GM12878 (cell line): ENCODE results near the gene SUPT7L. TPM values are rescaled to one million over a fixed set of nuclear protein-coding genes. Genes with fewer than 3 reads are reported as not detected.

ENCODE experiments used
- ATAC-seq: fragments of 200-7000 bp; cut with Tn5 transposase; 3 replicates; pipeline ENCODE4 v1.9.1; 2020; ENCODE audit warnings: mild to moderate bottlenecking, moderate library complexity
- BruUV-seq: library from RNA; stranded (reverse); fragments of 400-500 nt; replicated peaks from 2 replicates; lab custom pipeline; 2021; lab: Mats Ljungman, UMichigan
- CTCF ChIA-PET: fragments of 300-600 bp; sonication (Branson Sonifier 250); formaldehyde crosslinking; extraction: SDS; loops from one replicate; lab custom pipeline; 2021; ENCODE audit warnings: inconsistent platforms; lab: Yijun Ruan, JAX
- POLR2A ChIA-PET: fragments of 350-600 bp; formaldehyde crosslinking; extraction: SDS; loops from one replicate; lab custom pipeline; 2021; ENCODE audit warnings: inconsistent platforms; lab: Charles Lee
- RAD21 ChIA-PET: fragments of 300-600 bp; sonication (Branson Sonifier 250); formaldehyde crosslinking; loops from one replicate; lab custom pipeline; 2023; ENCODE audit warnings: antibody characterized with exemption; ENCODE audit not compliant: unreplicated experiment; lab: Charles Lee
- SMC1A ChIA-PET: fragments of 300-600 bp; sonication (Branson Sonifier 250); formaldehyde crosslinking; loops from one replicate; lab custom pipeline; 2023; ENCODE audit not compliant: unreplicated experiment, uncharacterized antibody; lab: Charles Lee
- DNase-seq: peaks from one replicate; pipeline ENCODE4 v3.0.0-alpha.2; 2011; ENCODE audit warnings: low read depth, low spot score
- FAIRE-seq: peaks from 3 replicates; lab custom pipeline; 2011; peaks lifted over from hg19 to GRCh38; lab: Jason Lieb, UNC
- H2AFZ ChIP-seq: 2 replicates; pipeline ENCODE4 v1.6.0; 2011; ENCODE audit warnings: low read depth, low read length, control low read depth; ENCODE audit not compliant: control insufficient read depth
- H3K27ac ChIP-seq: 2 replicates; pipeline ENCODE4 v1.5.1; 2011; ENCODE audit warnings: control low read depth; ENCODE audit not compliant: control insufficient read depth, insufficient read depth
- H3K27me3 ChIP-seq, 2 experiments: replicated peaks in 1 of 2; 2 replicates each; pipeline versions ENCODE4 v1.6.0 to v1.6.1; 2011; ENCODE audit warnings: low read length in 1 of 2; ENCODE audit not compliant: control insufficient read depth in 2 of 2, insufficient read depth in 2 of 2
- H3K36me3 ChIP-seq, 2 experiments: 2 replicates each; pipeline ENCODE4 v1.5.1; 2011; ENCODE audit warnings: low read length in 1 of 2; ENCODE audit not compliant: control insufficient read depth in 2 of 2, insufficient read depth in 2 of 2
- H3K4me1 ChIP-seq: 2 replicates; pipeline ENCODE4 v1.6.1; 2011; ENCODE audit warnings: mild to moderate bottlenecking, low read length, moderate library complexity, mixed read lengths; ENCODE audit not compliant: control insufficient read depth, insufficient read depth
- H3K4me2 ChIP-seq: 2 replicates; pipeline ENCODE4 v1.6.0; 2011; ENCODE audit warnings: control low read depth; ENCODE audit not compliant: control insufficient read depth, insufficient read depth
- H3K4me3 ChIP-seq: fragments of 200-600 bp; sonication (generic); 2 replicates; pipeline ENCODE4 v1.5.1; 2016
- H3K79me2 ChIP-seq: 2 replicates; pipeline ENCODE4 v1.6.0; 2011; ENCODE audit warnings: low read length; ENCODE audit not compliant: control insufficient read depth, insufficient read depth
- H3K9ac ChIP-seq: 2 replicates; pipeline ENCODE4 v1.8.0; 2011; ENCODE audit warnings: low read length, control low read depth, mixed read lengths; ENCODE audit not compliant: control insufficient read depth, insufficient read depth
- H3K9me3 ChIP-seq: replicated peaks from 3 replicates; pipeline ENCODE4 v1.5.1; 2011; ENCODE audit warnings: mild to moderate bottlenecking, low read length; ENCODE audit not compliant: control insufficient read depth, insufficient read depth
- H4K20me1 ChIP-seq: 2 replicates; pipeline ENCODE4 v1.6.0; 2011; ENCODE audit not compliant: control insufficient read depth, insufficient read depth
- ATF7 ChIP-seq: fragments of 450-650 bp; IDR thresholded peaks from 2 replicates; pipeline ENCODE4 v1.6.1; 2016; ENCODE audit warnings: low read depth, mild to moderate bottlenecking
- CBX5 ChIP-seq: sonication (generic); IDR thresholded peaks from 2 replicates; pipeline ENCODE4 v1.6.1; 2016; ENCODE audit warnings: low read depth, moderate library complexity, mild to moderate bottlenecking, inconsistent platforms
- EGR1 ChIP-seq, 2 experiments: IDR thresholded peaks; 1 replicate in 1 of 2; 2 replicates in 1 of 2; pipeline ENCODE4 v1.6.1; 2011 to 2012; ENCODE audit warnings: low read depth in 2 of 2, low read length in 2 of 2, borderline replicate concordance in 1 of 2, mild to moderate bottlenecking in 1 of 2, moderate library complexity in 1 of 2
- EP300 ChIP-seq, 2 experiments: fragments of 150-350 bp in 1 of 2; IDR thresholded peaks; 2 replicates each; pipeline ENCODE4 v1.6.1; 2011 to 2012; ENCODE audit warnings: low read depth in 2 of 2, low read length in 2 of 2, borderline replicate concordance in 1 of 2, improper control_type of control experiment in 1 of 2, inconsistent platforms in 1 of 2; ENCODE audit not compliant: control insufficient read depth in 1 of 2
- ESRRA ChIP-seq: IDR thresholded peaks from 2 replicates; pipeline ENCODE4 v1.6.1; 2012; ENCODE audit warnings: mild to moderate bottlenecking, low read length, improper control_type of control experiment
- MYC ChIP-seq: IDR thresholded peaks from 2 replicates; pipeline ENCODE4 v1.6.1; 2011; ENCODE audit warnings: mild to moderate bottlenecking, low read length, moderate library complexity, inconsistent platforms; ENCODE audit not compliant: insufficient read depth, insufficient replicate concordance, insufficient read length, severe bottlenecking
- RELA ChIP-seq: fragments of 450-650 bp; IDR thresholded peaks from 2 replicates; pipeline ENCODE4 v1.8.0; 2014; ENCODE audit warnings: borderline replicate concordance; ENCODE audit not compliant: partially characterized antibody
- RFX5 ChIP-seq: IDR thresholded peaks from 2 replicates; pipeline ENCODE4 v1.6.1; 2011; ENCODE audit warnings: low read depth, low read length, improper control_type of control experiment
- SP1 ChIP-seq: IDR thresholded peaks from one replicate; pipeline ENCODE4 v1.6.1; 2011; ENCODE audit warnings: low read depth, low read length
- WRNIP1 ChIP-seq: IDR thresholded peaks from 2 replicates; pipeline ENCODE4 v1.6.1; 2011; ENCODE audit warnings: low read depth, low read length, improper control_type of control experiment, borderline replicate concordance
- WGBS: methylation state at CpG from one replicate; pipeline ENCODE4 v1.1.6; 2016; ENCODE audit warnings: low lambda C conversion rate; ENCODE audit not compliant: insufficient replicate concordance, insufficient coverage; ENCODE audit errors: missing lambda C conversion rate; 5-methylcytosine and 5-hydroxymethylcytosine counted together
- in situ Hi-C: fragments of 300-500 bp; cut with MboI; formaldehyde crosslinking; loops from 9 replicates; pipeline ENCODE4 v1.14.3; 2018; ENCODE audit warnings: mixed read lengths
- intact Hi-C: fragments of 100-400 bp; cut with micrococcal nuclease; formaldehyde crosslinking; loops from one replicate; pipeline ENCODE4 v1.14.2; 2022; ENCODE audit not compliant: unreplicated experiment
- polyA plus RNA-seq, 11 experiments: library from polyadenylated mRNA; depleted of rRNA in 4 of 11; unstranded in 6 of 11; stranded (reverse) in 5 of 11; fragments of >200 nt; fragmentation: Nextera tagmentation in 4 of 11; fragmentation: Illumina TruSeq in 1 of 11; extraction: Ambion mirVana in 4 of 11; extraction: Trizol in 1 of 11; gene quantifications; 1 replicate in 1 of 11; 2 replicates in 10 of 11; pipeline versions ENCODE4 v1.2.1 to v1.2.3, GENCODE V29; 2011 to 2016; ENCODE audit warnings: inconsistent platforms in 2 of 11, missing spikeins in 2 of 11, low read depth in 1 of 11
- total RNA-seq, 4 experiments: library from RNA; depleted of rRNA in 3 of 4; stranded (reverse); fragments of >200 nt in 3 of 4; fragmentation: Illumina TruSeq in 1 of 4; extraction: Trizol in 1 of 4; gene quantifications; 2 replicates each; pipeline versions ENCODE4 v1.2.1 to v1.2.3, GENCODE V29; 2013 to 2021

SUPT7L gene
- total and polyA plus RNA-seq, 10 of the 15 experiments (the other 5 are each of a cell fraction or from before 2014, with no cell fraction given), result 10.2 to 43.7 (median 21.3) TPM

DNA sequence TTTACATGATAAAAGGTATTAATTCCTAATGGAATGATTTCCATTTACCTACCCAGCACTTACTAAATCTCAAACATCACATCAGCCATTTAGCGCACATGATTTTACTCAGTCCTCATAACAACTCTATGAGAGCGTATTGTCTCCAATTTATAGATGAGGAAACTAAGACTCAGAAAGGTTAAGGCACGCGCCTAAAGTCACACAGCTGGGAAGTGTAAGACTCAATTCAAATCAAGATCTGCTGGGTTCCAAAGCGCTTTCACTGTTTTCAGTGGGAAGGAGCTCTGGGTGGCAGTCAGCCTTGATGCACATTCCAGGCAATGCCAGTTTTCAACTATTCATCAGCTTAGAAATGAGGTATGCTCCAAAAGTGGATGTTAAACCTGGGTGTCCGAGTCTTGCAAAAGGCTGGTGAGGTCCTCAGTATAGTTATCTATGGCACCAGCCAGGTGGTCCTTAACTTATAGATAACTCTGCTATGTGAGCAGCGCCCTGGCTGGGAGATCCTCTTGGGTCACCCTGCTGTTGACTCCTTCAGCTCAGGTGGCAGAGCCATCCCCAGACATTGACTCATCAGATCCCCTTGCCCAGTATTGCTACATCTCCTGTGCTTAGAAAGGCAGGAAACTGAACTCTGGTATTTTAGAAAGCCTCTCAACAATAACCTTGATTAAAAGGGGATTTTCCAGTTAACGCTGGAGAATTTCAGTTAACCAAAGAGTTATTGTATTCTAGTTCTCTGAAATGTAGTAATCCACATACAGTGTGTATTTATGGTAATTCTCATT, 47.4 kb upstream of the SUPT7L start:
- FAIRE-seq, result no peak
- no TSS peak for BruUV-seq

More for the DNA sequence above, 47.4 kb upstream of the SUPT7L start:
- RAD21 ChIA-PET, result interaction anchor here (0.5 kb wide), 1 partner anchor 928 kb away, joined by 3 read pairs; no protein-coding TSS in a partner anchor
- Histone ChIP-seq H4K20me1 (no peaks in the 10 kb centered on the region), H2AFZ (no peak overlapping the region), H3K4me2 (no peak overlapping the region), H3K9me3 (no peaks in the 10 kb centered on the region), H3K4me1 (no peaks in the 10 kb centered on the region), H3K9ac (no peak overlapping the region), H3K27ac (no peak overlapping the region), H3K4me3 (no peak overlapping the region), H3K36me3 (no peaks in the 10 kb centered on the region), H3K79me2 (no peaks in the 10 kb centered on the region), H3K27me3 (no peaks in the 10 kb centered on the region)
- peak; percentile 38; the same call in 2 of the 3 replicates for ATAC-seq
- TF ChIP-seq ESRRA (no peak), MYC (no peak), WRNIP1 (no peak), CBX5 (no peak), SP1 (no peak), EGR1 (IDR thresholded peaks at IDR 0.05; ENCODE audit: borderline replicate concordance in 1 of 2, low read depth in 2 of 2, low read length in 2 of 2) (no peak), RFX5 (no peak), EP300 (IDR thresholded peaks at IDR 0.05; ENCODE audit: borderline replicate concordance in 1 of 2, control insufficient read depth in 1 of 2, low read depth in 2 of 2, low read length in 2 of 2) (no peak), ATF7 (no peak), RELA (no peak)
- in situ Hi-C loops (no loop called here), intact Hi-C loops (no loop called here)
- POLR2A ChIA-PET, result interaction anchor here (0.9 kb wide), 1 partner anchor 19 kb away, joined by 4 read pairs; no protein-coding TSS in a partner anchor
- CTCF ChIA-PET, result interaction anchor here (0.9 to 1.6 kb wide), 2 partner anchors 12 to 27 kb away, joined by 3 to 5 read pairs; no protein-coding TSS in a partner anchor
- SMC1A ChIA-PET, result interaction anchor here (1.1 kb wide), 1 partner anchor 182 kb away, joined by 3 read pairs; no protein-coding TSS in a partner anchor
- DNase-seq, result no peak
- 26% methylated on average over 8 of the region's 8 CpGs for WGBS
